Mesangial cell (primary cell): ENCODE measurements around the gene TPRG1L. TPM values are rescaled to one million over a fixed set of nuclear protein-coding genes. Genes with fewer than 3 reads are reported as not detected.

ENCODE experiments used
- total RNA-seq: library from RNA; depleted of rRNA; stranded (reverse); fragments of >200 nt; gene quantifications from 2 replicates; pipeline ENCODE4 v1.2.3, GENCODE V29; 2015

The TPRG1L gene
- 12.4 and 21.6 TPM in 2 replicates for total RNA-seq

DNA sequence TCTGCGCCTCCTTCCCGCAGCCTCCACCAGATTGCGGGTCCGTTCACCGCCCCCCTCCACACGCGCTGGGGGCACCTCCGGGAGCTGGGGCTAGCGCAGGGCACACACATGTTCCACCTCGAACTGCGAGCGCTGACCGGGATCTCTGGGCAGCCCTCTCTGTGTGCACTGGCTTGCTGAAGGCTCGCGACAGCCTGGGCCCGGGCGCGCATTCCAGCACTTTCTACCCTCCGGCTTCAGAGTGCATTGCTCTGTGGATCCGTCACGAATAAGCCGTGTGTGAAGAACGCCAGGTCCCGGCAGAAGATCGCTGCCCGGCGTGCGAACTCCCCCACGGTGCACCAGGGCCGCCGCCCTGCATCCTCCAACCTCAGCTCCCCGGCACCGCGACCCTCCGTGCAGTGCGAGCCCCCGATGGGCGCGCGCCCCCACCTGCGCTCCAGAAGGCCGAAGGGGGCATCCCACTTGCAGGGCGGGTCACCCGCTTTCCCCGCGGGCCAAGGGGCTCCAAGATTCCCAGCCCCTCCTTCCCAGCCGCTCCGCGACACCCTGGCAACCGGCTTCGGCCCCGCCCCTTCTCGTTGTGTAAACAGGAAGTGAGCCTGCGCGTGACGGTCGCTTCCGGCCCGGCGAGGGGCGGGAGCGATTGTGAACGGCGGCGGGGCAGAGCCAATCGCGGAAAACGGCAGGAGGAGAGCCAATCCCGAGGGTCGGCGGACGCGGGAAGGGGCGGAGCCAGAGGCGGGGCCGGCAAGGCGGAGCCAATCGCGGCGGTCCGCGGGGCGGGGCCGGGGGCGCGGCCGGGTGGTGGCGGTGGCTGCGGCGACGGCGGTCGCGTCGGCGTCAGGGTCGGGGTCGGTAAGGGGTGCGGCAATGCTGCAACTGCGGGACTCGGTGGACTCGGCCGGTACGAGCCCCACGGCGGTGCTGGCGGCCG is at the start of gene TPRG1L:
TSS of gene TPRG1L (plus strand) at position 816 of the 937 bp plus-strand sequence. CDS start at position 874, 58 bp downstream.

DNA sequence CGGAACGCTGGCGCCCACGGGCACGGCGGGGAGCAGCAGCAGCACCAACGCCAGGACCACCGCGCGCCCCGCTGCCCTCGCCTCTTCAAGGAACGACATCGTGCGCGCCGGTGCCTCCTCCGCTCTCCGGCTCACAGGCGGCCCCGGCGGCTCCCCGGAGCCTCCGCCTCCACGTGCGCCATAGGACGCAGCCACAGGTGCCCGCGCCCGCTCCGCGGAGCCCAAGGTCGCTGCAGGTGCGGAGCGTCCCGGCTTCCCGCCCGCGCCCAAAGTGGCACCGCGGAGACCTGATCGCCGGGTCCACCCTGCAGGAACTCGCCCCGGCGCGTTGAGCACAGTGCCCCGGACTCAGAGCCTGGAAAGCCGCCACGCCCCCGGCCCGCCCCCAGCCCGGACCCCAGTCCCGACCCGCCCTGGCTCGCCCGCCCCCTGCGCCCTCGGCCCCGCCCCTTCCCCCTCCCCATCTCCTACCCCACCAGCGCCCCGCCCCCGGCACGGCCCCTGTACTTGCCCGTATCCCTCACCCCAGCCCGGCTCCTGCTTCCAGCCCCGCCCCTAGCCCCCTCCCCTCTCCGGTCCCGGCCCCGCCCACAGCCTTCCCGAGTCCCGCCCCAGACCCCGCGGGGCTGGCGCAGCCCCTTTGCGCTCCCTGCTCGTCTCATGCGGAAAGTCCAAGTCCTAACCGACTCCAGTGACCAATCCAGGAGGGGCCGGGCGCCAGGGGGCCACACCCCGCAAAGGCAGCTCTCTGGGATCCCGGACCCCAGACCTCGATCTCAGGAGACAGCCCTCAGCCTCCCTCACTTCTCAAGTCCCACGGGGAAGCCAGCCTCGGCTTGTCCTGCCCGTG is 13.4 kb upstream of the TPRG1L start, which contains the start of gene MEGF6:
TSS of gene MEGF6 (minus strand) at position 339 of the 850 bp plus-strand sequence. CDS start at position 99, 240 bp downstream.

DNA sequence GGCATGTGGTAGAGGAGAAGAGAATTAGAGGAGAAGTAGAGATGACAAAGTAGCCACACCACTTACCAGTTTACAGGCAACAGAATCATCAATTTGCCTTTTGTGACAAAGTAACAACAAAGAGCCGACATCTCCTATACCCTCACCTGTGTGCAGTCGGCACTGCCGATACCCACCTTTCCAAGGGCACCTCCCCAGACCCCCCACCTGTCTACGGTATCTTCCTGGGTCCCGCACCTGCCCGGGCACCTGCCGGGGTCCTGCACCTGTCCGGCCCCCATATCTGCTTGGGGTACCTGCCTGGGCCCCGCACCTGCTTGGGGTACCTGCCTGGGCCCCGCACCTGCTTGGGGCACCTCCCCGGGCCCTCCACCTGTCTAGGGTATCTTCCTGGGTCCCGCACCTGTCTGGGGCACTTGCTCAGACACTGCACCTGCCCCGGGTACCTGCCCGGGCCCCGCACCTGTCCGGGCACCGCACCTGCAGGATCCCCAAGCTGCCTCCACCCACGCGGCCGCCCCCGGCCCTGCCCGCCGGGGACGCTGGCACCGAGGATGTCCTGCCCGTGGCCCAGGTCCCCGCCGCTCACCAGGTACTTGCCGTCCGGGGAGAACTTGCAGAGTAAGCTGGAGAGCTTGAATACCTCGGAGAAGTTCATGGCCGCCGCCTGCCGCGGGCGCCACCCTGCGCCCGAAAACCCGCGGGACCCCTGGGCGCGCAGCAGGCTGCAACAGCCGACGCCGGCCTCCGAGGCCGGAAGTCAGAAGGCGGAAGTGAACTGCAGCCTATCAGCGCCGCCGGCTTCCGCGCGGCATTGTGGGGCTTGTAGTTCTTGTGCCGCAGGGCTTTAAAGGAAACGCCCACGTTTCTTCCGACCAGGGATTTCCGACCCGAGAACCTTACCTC is 24.8 kb downstream of the TPRG1L start, which contains the start of gene WRAP73:
TSS of gene WRAP73 (minus strand) at position 762 of the 906 bp plus-strand sequence. CDS start at position 658, 104 bp downstream.

DNA sequence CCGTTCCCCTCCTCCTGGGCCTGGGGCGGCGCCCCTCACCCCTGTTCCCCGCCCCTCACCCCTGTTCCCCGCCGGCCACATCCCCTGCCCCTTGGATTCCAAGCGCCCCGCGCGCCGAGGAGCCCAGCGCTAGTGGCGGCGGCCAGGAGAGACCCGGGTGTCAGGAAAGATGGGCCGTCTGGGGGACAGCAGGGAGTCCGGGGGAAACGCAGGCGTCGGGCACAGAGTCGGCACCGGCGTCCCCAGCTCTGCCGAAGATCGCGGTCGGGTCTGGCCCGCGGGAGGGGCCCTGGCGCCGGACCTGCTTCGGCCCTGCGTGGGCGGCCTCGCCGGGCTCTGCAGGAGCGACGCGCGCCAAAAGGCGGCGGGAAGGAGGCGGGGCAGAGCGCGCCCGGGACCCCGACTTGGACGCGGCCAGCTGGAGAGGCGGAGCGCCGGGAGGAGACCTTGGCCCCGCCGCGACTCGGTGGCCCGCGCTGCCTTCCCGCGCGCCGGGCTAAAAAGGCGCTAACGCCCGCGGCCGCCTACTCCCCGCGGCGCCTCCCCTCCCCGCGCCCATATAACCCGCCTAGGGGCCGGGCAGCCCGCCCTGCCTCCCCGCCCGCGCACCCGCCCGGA is 27.2 kb downstream of the TPRG1L start, which contains the start of gene TP73:
TSS of gene TP73 (plus strand) at position 587 of the 618 bp plus-strand sequence. CDS start 29,850 bp downstream, outside the sequence.

Other genes with a start within 250 kb of the TPRG1L start
- gene ARHGEF16, start 170.3 kb upstream of the TPRG1L start, total RNA-seq, result 8.6 and 17.7 TPM in 2 replicates
- gene MEGF6, start 13.5 kb upstream of the TPRG1L start, total RNA-seq, result 7.3 and 22.1 TPM in 2 replicates
- 18.4 and 20.2 TPM in 2 replicates for gene WRAP73, start 25.1 kb downstream of the TPRG1L start, total RNA-seq
- not detected in 2 replicates for gene TP73, start 27.5 kb downstream of the TPRG1L start, total RNA-seq
- gene CCDC27, start 127.4 kb downstream of the TPRG1L start, total RNA-seq, result not detected in 2 replicates
- gene SMIM1, start 147.7 kb downstream of the TPRG1L start, total RNA-seq, result 6.4 and 19.6 TPM in 2 replicates
- 29.9 and 32.6 TPM in 2 replicates for gene LRRC47, start 171.5 kb downstream of the TPRG1L start, total RNA-seq
- gene CEP104, start 232.2 kb downstream of the TPRG1L start, total RNA-seq, result 32.1 and 65.3 TPM in 2 replicates
- gene DFFB, start 232.5 kb downstream of the TPRG1L start, total RNA-seq, result 5.2 and 8.3 TPM in 2 replicates